ENCODE results near the gene LMAN2.

Gene LMAN2

DNA sequence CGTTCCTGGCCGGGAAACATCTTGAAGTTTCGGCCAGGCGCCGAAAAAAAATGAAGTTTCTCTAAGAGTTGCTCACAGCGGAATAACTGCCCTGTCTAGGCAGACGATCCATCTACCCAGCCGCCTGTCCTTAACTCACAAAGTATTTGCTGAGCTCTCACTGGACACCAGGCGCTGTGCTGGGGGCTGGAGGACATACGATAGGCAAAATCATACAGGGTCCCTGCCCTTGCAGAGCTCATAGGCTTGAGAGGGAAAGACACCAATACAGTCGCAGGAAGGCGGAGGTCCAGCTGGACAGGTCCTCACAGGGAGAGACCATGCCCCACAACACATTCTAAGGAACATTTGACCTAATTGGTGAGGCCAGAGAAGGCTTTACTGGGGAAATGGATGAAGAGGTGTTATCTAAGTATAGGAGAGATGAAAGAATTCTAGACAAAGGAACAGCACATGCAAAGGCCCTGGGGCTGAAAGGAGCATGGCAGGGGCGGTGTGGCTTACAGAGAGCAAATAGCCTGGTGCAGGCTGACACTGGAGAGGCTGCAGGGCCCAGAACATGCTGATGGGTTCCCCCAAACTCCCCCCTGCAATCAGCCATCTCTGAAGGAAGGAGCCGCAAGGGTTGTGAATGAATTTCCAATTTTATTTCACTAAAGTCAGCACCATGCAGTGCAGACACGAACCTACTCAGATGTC, 37.8 kb downstream of the LMAN2 start:
- no peak overlapping the region for H2AFZ ChIP-seq (ENCODE audit: low read length)
- TF ChIP-seq, protein P1, sequence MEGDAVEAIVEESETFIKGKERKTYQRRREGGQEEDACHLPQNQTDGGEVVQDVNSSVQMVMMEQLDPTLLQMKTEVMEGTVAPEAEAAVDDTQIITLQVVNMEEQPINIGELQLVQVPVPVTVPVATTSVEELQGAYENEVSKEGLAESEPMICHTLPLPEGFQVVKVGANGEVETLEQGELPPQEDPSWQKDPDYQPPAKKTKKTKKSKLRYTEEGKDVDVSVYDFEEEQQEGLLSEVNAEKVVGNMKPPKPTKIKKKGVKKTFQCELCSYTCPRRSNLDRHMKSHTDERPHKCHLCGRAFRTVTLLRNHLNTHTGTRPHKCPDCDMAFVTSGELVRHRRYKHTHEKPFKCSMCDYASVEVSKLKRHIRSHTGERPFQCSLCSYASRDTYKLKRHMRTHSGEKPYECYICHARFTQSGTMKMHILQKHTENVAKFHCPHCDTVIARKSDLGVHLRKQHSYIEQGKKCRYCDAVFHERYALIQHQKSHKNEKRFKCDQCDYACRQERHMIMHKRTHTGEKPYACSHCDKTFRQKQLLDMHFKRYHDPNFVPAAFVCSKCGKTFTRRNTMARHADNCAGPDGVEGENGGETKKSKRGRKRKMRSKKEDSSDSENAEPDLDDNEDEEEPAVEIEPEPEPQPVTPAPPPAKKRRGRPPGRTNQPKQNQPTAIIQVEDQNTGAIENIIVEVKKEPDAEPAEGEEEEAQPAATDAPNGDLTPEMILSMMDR (IDR thresholded peaks at IDR 0.05; ENCODE audit: low read length) = no peak
- no peak for TF ChIP-seq EZH2 (IDR thresholded peaks at IDR 0.05; ENCODE audit: borderline replicate concordance, low read length)
- H3K9me2 ChIP-seq (ENCODE audit: low read depth, low read length) = no peaks in the 10 kb centered on the region
- no peaks in the 10 kb centered on the region for H3F3A ChIP-seq (ENCODE audit: insufficient read depth, low read length)
- no peak overlapping the region for H3K4me2 ChIP-seq (ENCODE audit: low read length)
- H3K9ac ChIP-seq (ENCODE audit: low read length) = no peak overlapping the region
- H3K27ac ChIP-seq (ENCODE audit: low read depth, low read length, poor library complexity, severe bottlenecking) = no peak overlapping the region
- no peaks in the 10 kb centered on the region for H3K27me3 ChIP-seq (ENCODE audit: insufficient read depth, low read length)
- peaks cover 8% of the 10 kb centered on the region; the same call in 1 of the 2 replicates for H3K36me3 ChIP-seq (ENCODE audit: insufficient read depth, low read length)
- no peaks in the 10 kb centered on the region for H4K20me1 ChIP-seq (ENCODE audit: insufficient read depth, low read length)
- H3K4me3 ChIP-seq (ENCODE audit: low read depth, low read length, poor library complexity, severe bottlenecking) = no peak overlapping the region
- H3K4me1 ChIP-seq (ENCODE audit: insufficient read depth, low read length, severe bottlenecking) = peaks cover 33% of the 10 kb centered on the region
- H3K79me2 ChIP-seq (ENCODE audit: insufficient read depth, low read length) = no peaks in the 10 kb centered on the region
- no peaks in the 10 kb centered on the region for H3K9me3 ChIP-seq (ENCODE audit: low read length)

- no peaks in the 10 kb centered on the region for H4K20me1 ChIP-seq (ENCODE audit: insufficient read depth, low read length)
- H3K9ac ChIP-seq (ENCODE audit: low read length) = peak overlapping the region; percentile 88
- no peak for TF ChIP-seq EZH2 (IDR thresholded peaks at IDR 0.05; ENCODE audit: borderline replicate concordance, low read length)
- TF ChIP-seq, protein P1 (IDR thresholded peaks at IDR 0.05; ENCODE audit: low read length) = peak; percentile 49
- peak overlapping the region; percentile 97 for H3K4me2 ChIP-seq (ENCODE audit: low read length)
- H3K79me2 ChIP-seq (ENCODE audit: insufficient read depth, low read length) = no peaks in the 10 kb centered on the region
- peak overlapping the region; percentile 87 for H3K4me3 ChIP-seq (ENCODE audit: low read depth, low read length, poor library complexity, severe bottlenecking)
- peaks cover 14% of the 10 kb centered on the region; the same call in 1 of the 2 replicates for H3K36me3 ChIP-seq (ENCODE audit: insufficient read depth, low read length)
- peaks cover 42% of the 10 kb centered on the region for H3K4me1 ChIP-seq (ENCODE audit: insufficient read depth, low read length, severe bottlenecking)
- H3K27ac ChIP-seq (ENCODE audit: low read depth, low read length, poor library complexity, severe bottlenecking) = peak overlapping the region; percentile 93
- no peaks in the 10 kb centered on the region for H3K9me3 ChIP-seq (ENCODE audit: low read length)
- H2AFZ ChIP-seq (ENCODE audit: low read length) = no peak overlapping the region
- no peaks in the 10 kb centered on the region for H3F3A ChIP-seq (ENCODE audit: insufficient read depth, low read length)
- no peaks in the 10 kb centered on the region for H3K27me3 ChIP-seq (ENCODE audit: insufficient read depth, low read length)
- H3K9me2 ChIP-seq (ENCODE audit: low read depth, low read length) = no peaks in the 10 kb centered on the region
Measured at GRCh38 chr5:177312649-177313181, 38.8 kb downstream of the LMAN2 start.

DNA sequence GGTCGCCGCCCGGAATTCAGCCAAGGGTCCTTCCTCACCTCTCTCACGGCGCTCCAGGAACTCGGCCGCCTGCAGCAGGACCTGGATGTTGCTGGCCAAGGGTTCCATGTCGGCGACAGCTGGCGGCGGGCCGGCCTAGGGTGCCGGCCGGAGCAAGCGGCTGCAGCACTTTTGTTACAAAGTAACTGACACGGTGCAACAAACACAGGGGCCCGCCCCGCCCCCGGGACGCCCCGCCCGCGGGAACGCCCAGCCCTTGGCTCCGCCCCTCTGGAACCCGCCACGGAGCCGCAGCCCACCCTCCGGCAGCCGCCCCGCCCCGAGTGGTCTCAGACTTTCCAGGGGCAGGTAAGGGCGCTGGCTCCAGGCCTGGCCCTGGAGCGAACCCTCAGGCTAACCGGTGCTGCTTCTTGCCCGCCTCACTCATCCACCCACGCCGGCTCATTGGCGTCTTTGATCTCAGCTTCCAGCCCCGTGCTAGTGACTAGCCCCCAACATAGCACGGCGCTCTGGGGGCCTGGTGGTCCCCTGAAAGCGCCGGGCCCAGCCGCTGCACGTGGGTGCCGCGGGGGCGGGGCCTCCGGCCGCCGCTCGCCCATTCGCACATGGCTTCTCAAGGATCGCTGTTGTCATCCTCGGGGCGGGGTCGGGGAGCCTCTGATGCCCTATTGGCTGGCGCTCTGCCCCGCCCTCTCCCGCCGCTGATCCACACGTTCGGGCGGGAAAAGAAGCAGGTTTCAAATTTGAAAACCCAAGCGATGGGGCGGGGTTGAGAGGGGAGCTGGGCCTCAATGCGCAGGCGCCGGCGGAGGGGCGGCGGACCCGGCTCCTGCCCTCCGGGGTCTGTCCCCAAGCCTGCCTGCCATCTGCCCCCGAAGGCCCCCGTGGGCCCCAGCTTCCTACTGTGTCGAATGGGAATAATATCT, 39.5 kb downstream of the LMAN2 start, which contains the start of gene MXD3:
TSS of gene MXD3 (minus strand) at position 176 of the 926 bp plus-strand sequence. CDS start at position 108, 68 bp downstream.
- H2AFZ ChIP-seq (ENCODE audit: low read length) = no peak within 1 kb of the TSS
- peak within 1 kb of the TSS; percentile 93 for H3K27ac ChIP-seq (ENCODE audit: low read depth, low read length, poor library complexity, severe bottlenecking)
- H3K27me3 ChIP-seq (ENCODE audit: insufficient read depth, low read length) = no peaks in the 10 kb centered on the region
- H3K36me3 ChIP-seq (ENCODE audit: insufficient read depth, low read length) = peaks cover 21% of the 10 kb centered on the region
- no peak for TF ChIP-seq EZH2 (IDR thresholded peaks at IDR 0.05; ENCODE audit: borderline replicate concordance, low read length)
- TF ChIP-seq, protein P1 (IDR thresholded peaks at IDR 0.05; ENCODE audit: low read length) = no peak
- H3F3A ChIP-seq (ENCODE audit: insufficient read depth, low read length) = no peaks in the 10 kb centered on the region
- no peaks in the 10 kb centered on the region for H4K20me1 ChIP-seq (ENCODE audit: insufficient read depth, low read length)
- H3K9me2 ChIP-seq (ENCODE audit: low read depth, low read length) = no peaks in the 10 kb centered on the region
- peak within 1 kb of the TSS; percentile 89 for H3K9ac ChIP-seq (ENCODE audit: low read length)
- H3K79me2 ChIP-seq (ENCODE audit: insufficient read depth, low read length) = no peaks in the 10 kb centered on the region
- H3K4me1 ChIP-seq (ENCODE audit: insufficient read depth, low read length, severe bottlenecking) = peaks cover 42% of the 10 kb centered on the region
- H3K4me3 ChIP-seq (ENCODE audit: low read depth, low read length, poor library complexity, severe bottlenecking) = peak within 1 kb of the TSS; percentile 87
- H3K4me2 ChIP-seq (ENCODE audit: low read length) = peak within 1 kb of the TSS; percentile 97
- no peaks in the 10 kb centered on the region for H3K9me3 ChIP-seq (ENCODE audit: low read length)
